ENCODE data around the gene CEP57L1. TPM values are rescaled to one million over a fixed set of nuclear protein-coding genes. Genes with fewer than 3 reads are reported as not detected.

CEP57L1 gene
- total and polyA plus RNA-seq, 2 experiments from 2014 or later = 17.1 to 20.2 TPM

- TF ChIP-seq NANOG (IDR thresholded peaks at IDR 0.05; ENCODE audit: borderline replicate concordance) = no peak
- no peak for TF ChIP-seq JUNB (IDR thresholded peaks at IDR 0.05; ENCODE audit: unreplicated experiment)
- TF ChIP-seq CREB1 (CRISPR knock-in tag; IDR thresholded peaks at IDR 0.05; ENCODE audit: low read depth) = no peak
- TF ChIP-seq CTCF (conservative IDR thresholded peaks at IDR 0.05; ENCODE audit: low read depth in 2 of 2) = no peak
- TF ChIP-seq REST (IDR thresholded peaks at IDR 0.05; ENCODE audit: unreplicated experiment) = no peak
- no peak for TF ChIP-seq ETS1 (IDR thresholded peaks at IDR 0.05)
- TF ChIP-seq ZNF114 (CRISPR knock-in tag; IDR thresholded peaks at IDR 0.05) = no peak
- TF ChIP-seq ZNF331 (CRISPR knock-in tag; IDR thresholded peaks at IDR 0.05; ENCODE audit: low read depth) = no peak
- Histone ChIP-seq H3K9me2 (ENCODE audit: insufficient read depth) (no peaks in the 10 kb centered on the region), H2AFZ (no peak overlapping the region), H3K4me1 (ENCODE audit: insufficient read depth) (no peaks in the 10 kb centered on the region), H3K27me3 (ENCODE audit: insufficient read depth) (no peaks in the 10 kb centered on the region), H3K4me3 (no peak overlapping the region), H3K36me3 (ENCODE audit: insufficient read depth) (0 out of 2 replicates have a peak, but pooled peaks cover 3% of the 10 kb centered on the region), H3K79me2 (replicated peaks; ENCODE audit: insufficient read depth) (no peaks in the 10 kb centered on the region), H3K4me2 (no peak overlapping the region), H3K27ac (ENCODE audit: low read depth) (no peak overlapping the region), H4K20me1 (replicated peaks; ENCODE audit: insufficient read depth) (no peaks in the 10 kb centered on the region), H3F3A (replicated peaks; ENCODE audit: low read depth) (no peaks in the 10 kb centered on the region)
- H3K4me3 Mint-ChIP-seq = no peak overlapping the region
- peaks cover 3% of the 10 kb centered on the region; the same call in 1 of the 3 replicates for H3K4me1 Mint-ChIP-seq
- H3K9me3 Mint-ChIP-seq = peaks cover 35% of the 10 kb centered on the region
- ATAC-seq (no peak), DNase-seq (ENCODE audit: low spot score) (no peak)
- peaks cover 2% of the 10 kb centered on the region for H3K27me3 Mint-ChIP-seq (ENCODE audit: insufficient read depth, low read depth, poor library complexity)
- peaks cover 20% of the 10 kb centered on the region for H3K36me3 Mint-ChIP-seq (ENCODE audit: low read depth)
- H3K27ac Mint-ChIP-seq = no peak overlapping the region
These were observed 99.6 kb downstream of the CEP57L1 start for GRCh38 chr6:109194880-109195279.

GRCh38 chr6:109197061-109197460 lies 101.8 kb downstream of the CEP57L1 start:
- peaks cover 2% of the 10 kb centered on the region for H3K27me3 Mint-ChIP-seq (ENCODE audit: insufficient read depth, low read depth, poor library complexity)
- Histone ChIP-seq H3K36me3 (ENCODE audit: insufficient read depth) (no peaks in the 10 kb centered on the region), H3K4me2 (no peak overlapping the region), H3K27me3 (ENCODE audit: insufficient read depth) (no peaks in the 10 kb centered on the region), H3K79me2 (replicated peaks; ENCODE audit: insufficient read depth) (no peaks in the 10 kb centered on the region), H3K4me3 (no peak overlapping the region), H3F3A (replicated peaks; ENCODE audit: low read depth) (no peaks in the 10 kb centered on the region), H3K27ac (ENCODE audit: low read depth) (no peak overlapping the region), H2AFZ (no peak overlapping the region), H3K4me1 (ENCODE audit: insufficient read depth) (no peaks in the 10 kb centered on the region), H3K9me2 (ENCODE audit: insufficient read depth) (no peaks in the 10 kb centered on the region), H4K20me1 (replicated peaks; ENCODE audit: insufficient read depth) (no peaks in the 10 kb centered on the region)
- no peak overlapping the region for H3K27ac Mint-ChIP-seq
- peaks cover 17% of the 10 kb centered on the region for H3K9me3 Mint-ChIP-seq
- H3K4me3 Mint-ChIP-seq = no peak overlapping the region
- peaks cover 8% of the 10 kb centered on the region; the same call in 2 of the 3 replicates for H3K36me3 Mint-ChIP-seq (ENCODE audit: low read depth)
- DNase-seq (ENCODE audit: low spot score) = no peak
- peaks cover 3% of the 10 kb centered on the region; the same call in 1 of the 3 replicates for H3K4me1 Mint-ChIP-seq
- ATAC-seq = no peak
- no peak for TF ChIP-seq ZNF331 (CRISPR knock-in tag; IDR thresholded peaks at IDR 0.05; ENCODE audit: low read depth)
- no peak for TF ChIP-seq EZH2phosphoT487 (IDR thresholded peaks at IDR 0.05; ENCODE audit: unreplicated experiment)
- no peak for TF ChIP-seq POLR2AphosphoS5 (IDR thresholded peaks at IDR 0.05; ENCODE audit: low read depth)
- no peak for TF ChIP-seq NANOG (IDR thresholded peaks at IDR 0.05; ENCODE audit: borderline replicate concordance)

All from GM23338 (cell line).